Brain microvascular endothelial cell (primary cell): ENCODE results near the gene CD37.

Source experiments
- DNase-seq: peaks from one replicate; pipeline ENCODE4 v3.0.0-alpha.2; 2020
- H3K27ac ChIP-seq: fragments of 250-450 bp; sonication (Bioruptor Pico); 2 replicates; pipeline ENCODE4 v1.5.1; 2020; ENCODE audit warnings: mild to moderate bottlenecking, moderate library complexity
- H3K27me3 ChIP-seq: fragments of 250-450 bp; sonication (Bioruptor Pico); replicated peaks from 2 replicates; pipeline ENCODE4 v1.5.1; 2020; ENCODE audit warnings: mild to moderate bottlenecking
- H3K36me3 ChIP-seq: fragments of 250-450 bp; sonication (Bioruptor Pico); replicated peaks from 2 replicates; pipeline ENCODE4 v1.5.1; 2020; ENCODE audit warnings: mild to moderate bottlenecking
- H3K4me3 ChIP-seq: 2 replicates; pipeline ENCODE4 v1.5.1; 2011; ENCODE audit warnings: low read depth, mild to moderate bottlenecking, control low read depth, low read length, moderate library complexity
- in situ Hi-C: cut with HindIII; loops from 2 replicates; pipeline ENCODE4 v1.10.0; 2017; ENCODE audit warnings: low sequenced_read_pairs, low pct_ligation_motif_present
- TF ChIP-seq, protein P1 (sequence below): IDR thresholded peaks from 2 replicates; pipeline ENCODE4 v1.5.1; 2011; ENCODE audit warnings: low read depth, mild to moderate bottlenecking, moderate library complexity, low read length, control low read depth, inconsistent platforms; ENCODE audit errors: missing control alignments

Gene CD37

DNA sequence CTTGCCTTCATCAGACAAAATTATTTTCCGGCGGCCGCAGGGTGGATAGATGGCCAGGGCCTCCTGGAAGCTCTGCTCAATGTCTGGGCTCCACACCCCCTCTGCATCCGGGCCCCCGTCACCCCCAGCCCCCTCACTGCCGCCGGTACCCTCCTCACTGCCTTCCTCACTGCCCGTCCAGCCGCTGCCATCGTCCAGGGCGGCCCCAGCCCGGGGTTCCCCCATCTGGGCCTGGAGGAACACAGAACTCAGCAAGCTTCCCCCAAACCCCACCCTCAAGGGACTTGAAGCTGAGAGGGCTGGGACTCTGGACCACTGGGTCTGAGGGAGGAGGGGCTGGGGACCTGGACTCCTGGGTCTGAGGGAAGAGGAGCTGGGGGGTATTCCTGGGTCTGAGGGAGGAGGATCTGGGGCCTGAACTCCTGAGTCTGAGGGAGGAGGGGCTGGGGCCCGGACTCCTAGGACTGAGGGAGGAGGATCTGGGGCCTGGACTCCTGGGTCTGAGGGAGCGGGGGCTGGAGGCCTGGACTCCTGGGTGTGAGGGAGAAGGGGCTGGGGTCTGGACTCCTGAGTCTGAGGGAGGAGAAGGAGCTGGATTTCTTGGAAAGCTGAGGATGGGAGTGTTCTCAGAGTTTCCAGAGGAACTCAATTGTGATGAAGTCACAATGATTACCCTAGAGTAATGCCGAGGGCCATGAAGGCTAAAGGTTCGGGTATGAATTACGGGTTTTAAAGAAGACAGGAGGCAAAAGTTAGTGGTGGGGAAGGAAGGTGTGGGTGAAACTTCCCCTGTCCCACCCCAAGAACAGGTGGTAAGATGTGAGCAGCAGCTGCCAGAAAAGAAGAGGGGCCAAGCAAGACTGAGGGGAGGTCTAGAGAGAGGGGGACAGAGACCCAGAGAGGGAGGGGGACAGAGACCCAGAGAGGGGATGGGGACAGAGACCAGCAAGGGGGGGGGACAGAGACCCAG is 24.9 kb downstream of the CD37 start:
- Histone ChIP-seq H3K27me3 (no peaks in the 10 kb centered on the region), H3K4me3 (peak overlapping the region; percentile 91), H3K27ac (no peak overlapping the region), H3K36me3 (peaks cover 33% of the 10 kb centered on the region)
- in situ Hi-C loops, result no loop called here
- no peak for DNase-seq
- TF ChIP-seq, protein P1, sequence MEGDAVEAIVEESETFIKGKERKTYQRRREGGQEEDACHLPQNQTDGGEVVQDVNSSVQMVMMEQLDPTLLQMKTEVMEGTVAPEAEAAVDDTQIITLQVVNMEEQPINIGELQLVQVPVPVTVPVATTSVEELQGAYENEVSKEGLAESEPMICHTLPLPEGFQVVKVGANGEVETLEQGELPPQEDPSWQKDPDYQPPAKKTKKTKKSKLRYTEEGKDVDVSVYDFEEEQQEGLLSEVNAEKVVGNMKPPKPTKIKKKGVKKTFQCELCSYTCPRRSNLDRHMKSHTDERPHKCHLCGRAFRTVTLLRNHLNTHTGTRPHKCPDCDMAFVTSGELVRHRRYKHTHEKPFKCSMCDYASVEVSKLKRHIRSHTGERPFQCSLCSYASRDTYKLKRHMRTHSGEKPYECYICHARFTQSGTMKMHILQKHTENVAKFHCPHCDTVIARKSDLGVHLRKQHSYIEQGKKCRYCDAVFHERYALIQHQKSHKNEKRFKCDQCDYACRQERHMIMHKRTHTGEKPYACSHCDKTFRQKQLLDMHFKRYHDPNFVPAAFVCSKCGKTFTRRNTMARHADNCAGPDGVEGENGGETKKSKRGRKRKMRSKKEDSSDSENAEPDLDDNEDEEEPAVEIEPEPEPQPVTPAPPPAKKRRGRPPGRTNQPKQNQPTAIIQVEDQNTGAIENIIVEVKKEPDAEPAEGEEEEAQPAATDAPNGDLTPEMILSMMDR, result no peak

DNA sequence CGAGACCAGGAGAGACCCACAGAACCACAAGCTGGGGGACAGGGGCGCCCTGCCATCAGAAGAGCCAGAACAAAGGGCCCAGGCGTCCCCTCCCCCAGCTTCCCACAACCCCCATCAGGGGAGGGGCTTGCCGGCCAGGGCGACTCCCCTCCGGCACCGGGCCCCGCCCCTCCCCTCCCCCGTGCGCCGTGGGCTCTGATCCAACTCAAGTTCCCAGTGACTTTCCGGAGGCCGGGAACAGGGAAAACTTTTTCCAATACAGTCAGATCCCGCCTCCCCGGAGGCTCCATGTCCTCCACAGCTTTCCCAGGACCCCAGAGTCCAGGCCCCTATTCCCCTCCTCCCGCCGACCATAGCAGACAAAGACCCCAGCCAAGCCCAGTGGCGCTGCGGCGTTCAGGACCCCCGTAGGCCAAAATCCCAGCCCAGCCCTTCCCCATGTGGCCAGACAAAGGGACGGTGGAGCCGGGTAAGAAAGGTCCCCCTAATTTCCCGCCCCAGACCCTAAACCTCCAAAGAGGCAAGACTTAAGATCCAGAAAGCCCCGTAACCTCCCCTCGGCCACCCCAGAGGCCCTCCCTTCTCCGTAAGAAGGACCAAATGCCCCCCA is 26.3 kb downstream of the CD37 start:
- DNase-seq, result peak; percentile 48
- peaks cover 28% of the 10 kb centered on the region for H3K36me3 ChIP-seq
- peak overlapping the region; percentile 65 for H3K27ac ChIP-seq
- no peaks in the 10 kb centered on the region for H3K27me3 ChIP-seq
- TF ChIP-seq, protein P1, result no peak
- H3K4me3 ChIP-seq, result peak overlapping the region; percentile 91
- in situ Hi-C loops, result no loop called here

DNA sequence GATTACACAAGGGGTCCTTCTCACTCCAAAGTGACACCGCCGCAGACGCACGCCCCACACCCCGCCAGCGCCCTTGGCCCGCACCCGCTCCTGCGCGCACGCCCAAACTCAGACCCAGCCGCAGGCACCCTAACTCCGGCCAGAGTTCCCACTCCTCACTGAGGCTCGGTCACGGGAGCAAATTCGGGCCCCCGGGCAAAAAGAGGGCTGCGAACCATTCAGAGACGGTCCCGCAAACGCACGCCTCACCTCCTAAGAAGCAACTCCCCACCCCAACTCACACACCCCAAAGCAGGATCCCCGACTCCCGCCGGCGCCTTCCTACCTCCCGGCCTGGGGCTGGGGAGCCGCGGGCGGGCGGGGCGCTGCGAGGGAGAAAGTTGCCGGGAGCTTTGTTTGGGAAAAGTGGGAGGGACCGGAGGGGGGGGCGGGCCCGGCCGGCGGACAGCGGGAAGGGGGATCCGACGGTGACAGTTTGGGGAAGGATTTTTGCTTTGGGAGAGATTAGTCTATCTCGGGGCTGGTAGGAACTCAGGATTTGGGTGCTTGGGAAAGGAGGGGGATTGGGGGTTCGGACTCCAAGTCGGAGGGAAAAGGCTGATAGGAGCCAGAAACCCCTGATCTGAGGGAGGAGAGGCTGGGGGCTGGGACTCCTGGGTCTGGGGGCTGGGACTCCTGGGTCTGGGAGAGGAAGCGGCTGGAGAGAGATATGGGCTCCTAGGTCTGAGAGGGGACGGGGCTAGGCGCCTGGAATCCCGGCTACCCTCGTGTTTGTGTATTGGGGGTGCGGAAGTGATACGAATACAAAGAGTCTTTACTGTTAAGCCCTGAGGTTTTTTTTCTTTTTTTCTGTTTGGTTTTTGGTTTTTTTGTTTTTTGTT is 27.1 kb downstream of the CD37 start, which contains the start of gene TEAD2:
Gene TEAD2, minus strand, starts transcription at position 369 of the 881 bp plus-strand sequence. CDS start 2,341 bp downstream, outside the sequence.
- Histone ChIP-seq H3K27ac (peak within 1 kb of the TSS; percentile 65), H3K27me3 (no peaks in the 10 kb centered on the region)

DNA sequence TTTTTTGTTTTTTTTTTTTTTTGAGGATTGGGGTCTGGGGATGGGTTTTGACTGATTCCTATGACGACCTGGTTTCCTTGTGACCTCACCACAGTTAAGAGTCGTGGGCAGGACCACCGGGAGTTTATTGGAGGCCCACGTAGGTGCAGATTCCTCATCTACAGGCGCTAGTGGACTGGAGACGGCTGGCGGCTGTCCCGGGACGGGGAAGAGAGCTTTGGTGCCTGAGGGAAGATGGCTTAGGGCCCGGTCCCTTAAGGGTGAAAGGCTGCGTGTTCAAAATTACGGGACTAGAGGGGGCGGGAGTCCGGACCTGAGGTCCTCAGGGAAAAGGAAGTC is 27.7 kb downstream of the CD37 start:
- Histone ChIP-seq H3K27ac (peak overlapping the region; percentile 11), H3K36me3 (peaks cover 17% of the 10 kb centered on the region), H3K4me3 (peak overlapping the region; percentile 91), H3K27me3 (no peaks in the 10 kb centered on the region)
- in situ Hi-C loops, result no loop called here
- TF ChIP-seq, protein P1, result no peak
- DNase-seq, result peak; percentile 16

More for the DNA sequence above, 27.1 kb downstream of the CD37 start, which contains the start of gene TEAD2:
- TF ChIP-seq, protein P1, result no peak
- H3K4me3 ChIP-seq, result peak within 1 kb of the TSS; percentile 91
- peak; percentile 24 for DNase-seq
- H3K36me3 ChIP-seq, result peaks cover 22% of the 10 kb centered on the region
- in situ Hi-C loops, result no loop called here

DNA sequence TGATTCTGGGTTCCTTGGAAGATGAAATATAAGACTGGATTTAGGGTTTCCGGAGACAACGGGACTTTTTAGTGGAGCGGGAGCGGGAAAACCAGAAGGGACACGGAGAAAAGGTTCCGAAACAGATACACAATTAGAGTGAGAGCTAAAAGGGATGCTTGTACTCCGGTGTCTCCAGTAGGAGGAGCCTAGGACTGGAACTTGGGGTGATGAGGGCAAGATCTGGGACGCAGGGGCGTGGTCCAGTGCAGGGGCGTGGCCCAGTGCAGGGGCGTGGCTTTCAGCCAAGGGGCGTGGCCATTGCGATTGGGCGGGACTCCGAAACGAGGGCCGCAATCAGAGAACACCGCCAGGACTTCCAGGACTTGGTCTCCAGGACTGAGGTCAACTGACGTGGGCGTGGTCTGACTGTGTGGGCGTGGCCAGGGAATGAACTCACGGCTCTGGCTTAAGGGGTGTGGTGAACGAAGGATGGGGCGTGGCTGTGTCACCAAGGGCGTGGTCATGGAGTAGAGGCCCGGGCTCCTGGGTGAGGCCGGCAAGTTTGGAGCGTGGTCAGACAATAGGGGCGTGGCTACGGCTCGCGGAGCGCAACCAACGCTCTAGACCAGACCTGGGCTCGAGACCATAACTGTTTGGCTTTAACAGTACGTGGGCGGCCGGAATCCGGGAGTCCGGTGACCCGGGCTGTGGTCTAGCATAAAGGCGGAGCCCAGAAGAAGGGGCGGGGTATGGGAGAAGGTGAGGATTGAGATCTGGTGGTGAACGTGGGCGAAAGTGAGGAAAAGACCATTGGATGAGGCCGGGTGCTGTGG is 28.3 kb downstream of the CD37 start, which contains the start of gene DKKL1:
Gene DKKL1, plus strand, starts transcription at position 610 of the 815 bp plus-strand sequence. Its CDS starts 122 bp downstream, at position 732.
- TF ChIP-seq, protein P1, result peak; percentile 5

More for the DNA sequence above, 28.3 kb downstream of the CD37 start, which contains the start of gene DKKL1:
- Histone ChIP-seq H3K36me3 (peaks cover 11% of the 10 kb centered on the region), H3K27me3 (no peaks in the 10 kb centered on the region), H3K27ac (peak within 1 kb of the TSS; percentile 20), H3K4me3 (peak within 1 kb of the TSS; percentile 91)
- DNase-seq, result peak; percentile 100
- in situ Hi-C loops, result no loop called here
